Endodermal cell (in vitro differentiated cells): ENCODE data around the gene PPL. TPM values are rescaled to one million over a fixed set of nuclear protein-coding genes. Genes with fewer than 3 reads are reported as not detected.
"Not testable (repeated sequence)": the region's sequence is repeated elsewhere in the genome, so short reads cannot be mapped to it uniquely, and the experiment has no call there.

Experiments used
- DNase-seq: peaks from one replicate; pipeline ENCODE4 v3.0.0-alpha.2; 2017
- H3K27ac ChIP-seq: 2 replicates; pipeline ENCODE4 v1.5.1; 2013; ENCODE audit warnings: mild to moderate bottlenecking, low read depth, low read length, moderate library complexity
- H3K27me3 ChIP-seq: 2 replicates; pipeline ENCODE4 v1.6.1; 2013; ENCODE audit warnings: mild to moderate bottlenecking, low read length, moderate library complexity; ENCODE audit not compliant: insufficient read depth, control insufficient read depth, poor library complexity, severe bottlenecking
- H3K36me3 ChIP-seq: 2 replicates; pipeline ENCODE4 v1.7.0; 2013; ENCODE audit warnings: mild to moderate bottlenecking, low read length, moderate library complexity; ENCODE audit not compliant: control insufficient read depth, insufficient read depth
- H3K4me1 ChIP-seq: one replicate; pipeline ENCODE4 v1.7.0; 2013; ENCODE audit warnings: low read length; ENCODE audit not compliant: control insufficient read depth, insufficient read depth
- H3K4me3 ChIP-seq: 2 replicates; pipeline ENCODE4 v1.5.1; 2013; ENCODE audit warnings: mild to moderate bottlenecking, low read length, moderate library complexity
- H3K9ac ChIP-seq: 2 replicates; pipeline ENCODE4 v1.6.1; 2013; ENCODE audit warnings: mild to moderate bottlenecking, low read length, moderate library complexity; ENCODE audit not compliant: poor library complexity, severe bottlenecking; ENCODE audit errors: extremely low read depth
- H3K9me3 ChIP-seq: 2 replicates; pipeline ENCODE4 v1.6.1; 2013; ENCODE audit warnings: mild to moderate bottlenecking, low read length, moderate library complexity; ENCODE audit not compliant: control insufficient read depth
- H3K27ac Mint-ChIP-seq: 2 replicates; pipeline ENCODE4 v1.8.0; 2020; ENCODE audit warnings: mixed read lengths
- H3K27me3 Mint-ChIP-seq: 2 replicates; pipeline ENCODE4 v1.8.0; 2021; ENCODE audit warnings: mild to moderate bottlenecking, mixed read lengths; ENCODE audit not compliant: insufficient read depth
- H3K36me3 Mint-ChIP-seq: 2 replicates; pipeline ENCODE4 v1.8.0; 2020; ENCODE audit warnings: low read depth, mixed read lengths
- H3K4me1 Mint-ChIP-seq: 2 replicates; pipeline ENCODE4 v1.8.0; 2020; ENCODE audit warnings: mixed read lengths
- H3K4me3 Mint-ChIP-seq: 2 replicates; pipeline ENCODE4 v1.8.0; 2020; ENCODE audit warnings: mild to moderate bottlenecking, moderate library complexity, mixed read lengths
- H3K9me3 Mint-ChIP-seq: 2 replicates; pipeline ENCODE4 v1.8.0; 2020; ENCODE audit warnings: mild to moderate bottlenecking, mixed read lengths
- CTCF ChIP-seq: fragments of 200-600 bp; sonication (generic); conservative IDR thresholded peaks from 2 replicates; pipeline ENCODE4 v1.5.0; 2021; ENCODE audit warnings: antibody characterized with exemption, mild to moderate bottlenecking
- WGBS, 2 experiments: methylation state at CpG; one replicate each; pipeline versions ENCODE4 v1.1.5 to v1.1.7; 2013; ENCODE audit warnings: missing lambda C conversion rate in 2 of 2, mixed read lengths in 1 of 2; ENCODE audit not compliant: insufficient coverage in 1 of 2, insufficient read length in 1 of 2; 5-methylcytosine and 5-hydroxymethylcytosine counted together
- total RNA-seq, 2 donors: library from RNA; stranded (reverse); fragmentation: NEBNext Ultra II Directional in 1 of 2; extraction: Animal tissue kit (Norgen Biotek cat#: 25700) in 1 of 2; gene quantifications; 2 replicates in 1 of 2; 3 replicates in 1 of 2; pipeline ENCODE4 v1.2.1, GENCODE V29; 2021

Gene PPL
- total RNA-seq, 2 donors from 2014 or later: 37.8 to 48.5 TPM

GRCh38 chr16:4957720-4958509 lies 21.0 kb upstream of the PPL start, which contains the start of gene SEC14L5:
SEC14L5 (plus strand) TSS chr16:4958330; CDS start chr16:4959324, 994 bp downstream.
- Histone ChIP-seq H3K36me3 (no peaks in the 10 kb centered on the region), H3K9ac (no peak within 1 kb of the TSS), H3K27ac (no peak within 1 kb of the TSS), H3K9me3 (no peaks in the 10 kb centered on the region), H3K27me3 (peaks cover 24% of the 10 kb centered on the region), H3K4me3 (peak within 1 kb of the TSS; percentile 83), H3K4me1 (no peaks in the 10 kb centered on the region)
- WGBS, 2 experiments: 0 to 1% methylated on average over 21 to 56 of the region's 56 CpGs
- Mint-ChIP-seq H3K27ac (peak within 1 kb of the TSS; percentile 65), H3K36me3 (no peaks in the 10 kb centered on the region), H3K4me3 (peak within 1 kb of the TSS; percentile 70), H3K9me3 (no peaks in the 10 kb centered on the region), H3K27me3 (peaks cover 29% of the 10 kb centered on the region), H3K4me1 (peaks cover 5% of the 10 kb centered on the region)
- peak; percentile 100 for DNase-seq
- TF ChIP-seq CTCF: no peak

GRCh38 chr16:4957420-4957719 lies 20.4 kb upstream of the PPL start:
- H3K36me3 Mint-ChIP-seq: no peaks in the 10 kb centered on the region
- no peak overlapping the region for H3K9ac ChIP-seq
- H3K9me3 Mint-ChIP-seq: no peaks in the 10 kb centered on the region
- peaks cover 29% of the 10 kb centered on the region for H3K27me3 Mint-ChIP-seq
- H3K27ac ChIP-seq: no peak overlapping the region
- peak overlapping the region; percentile 70 for H3K4me3 Mint-ChIP-seq
- H3K9me3 ChIP-seq: no peaks in the 10 kb centered on the region
- peak; percentile 61 for DNase-seq
- H3K36me3 ChIP-seq: no peaks in the 10 kb centered on the region
- no peak for TF ChIP-seq CTCF
- peak overlapping the region; percentile 83 for H3K4me3 ChIP-seq
- WGBS, 2 experiments: 52 to 77% methylated on average over 8 to 10 of the region's 10 CpGs
- H3K4me1 Mint-ChIP-seq: peaks cover 5% of the 10 kb centered on the region
- H3K27ac Mint-ChIP-seq: peak overlapping the region; percentile 65
- H3K27me3 ChIP-seq: peaks cover 24% of the 10 kb centered on the region
- no peaks in the 10 kb centered on the region for H3K4me1 ChIP-seq

- Mint-ChIP-seq H3K9me3 (no peaks in the 10 kb centered on the region), H3K4me1 (peaks cover 8% of the 10 kb centered on the region), H3K27me3 (peaks cover 18% of the 10 kb centered on the region), H3K27ac (no peak overlapping the region), H3K36me3 (no peaks in the 10 kb centered on the region), H3K4me3 (no peak overlapping the region)
- peaks cover 14% of the 10 kb centered on the region for H3K27me3 ChIP-seq
- no peaks in the 10 kb centered on the region for H3K36me3 ChIP-seq
- no peak overlapping the region for H3K4me3 ChIP-seq
- no peaks in the 10 kb centered on the region for H3K4me1 ChIP-seq
- no peak overlapping the region for H3K27ac ChIP-seq
- no peak overlapping the region for H3K9ac ChIP-seq
- no peak for DNase-seq
- no peaks in the 10 kb centered on the region for H3K9me3 ChIP-seq
- 86 to 88% methylated on average over 1 of the region's 1 CpG for WGBS, 2 experiments
- TF ChIP-seq CTCF: no peak
Observed at GRCh38 chr16:4954714-4955113, 17.8 kb upstream of the PPL start.

GRCh38 chr16:4951583-4951982 lies 14.6 kb upstream of the PPL start:
- H3K9me3 ChIP-seq, H3K27me3 Mint-ChIP-seq, H3K27ac Mint-ChIP-seq, H3K27me3 ChIP-seq, H3K36me3 ChIP-seq, H3K27ac ChIP-seq, DNase-seq, H3K4me3 Mint-ChIP-seq, H3K9ac ChIP-seq, H3K4me3 ChIP-seq, H3K9me3 Mint-ChIP-seq, H3K36me3 Mint-ChIP-seq, H3K4me1 ChIP-seq: not testable (repeated sequence)
- peaks cover 21% of the 10 kb centered on the region for H3K4me1 Mint-ChIP-seq
- 94 to 96% methylated on average over 2 to 3 of the region's 3 CpGs for WGBS, 2 experiments
